Neural cell (in vitro differentiated cells): ENCODE data around the gene FUCA2. TPM values are rescaled to one million over a fixed set of nuclear protein-coding genes. Genes with fewer than 3 reads are reported as not detected.

Source experiments
- H2AFZ ChIP-seq: fragments of 200-600, 300-800 bp; sonication (generic), shearing (Covaris generic); 2 replicates; pipeline ENCODE4 v1.6.0; 2014; ENCODE audit warnings: low read depth, mild to moderate bottlenecking, antibody characterized with exemption, low read length, moderate library complexity
- H3F3A ChIP-seq: fragments of 200-600 bp; shearing (Covaris generic); 2 replicates; pipeline ENCODE4 v1.6.1; 2016; ENCODE audit warnings: mild to moderate bottlenecking, moderate library complexity, mixed read lengths, antibody characterized with exemption, low read length; ENCODE audit not compliant: insufficient read depth, poor library complexity, severe bottlenecking
- H3K27ac ChIP-seq: fragments of 200-600, 300-800 bp; sonication (generic), shearing (Covaris generic); 2 replicates; pipeline ENCODE4 v1.5.1; 2014; ENCODE audit warnings: mild to moderate bottlenecking, low read length, moderate library complexity
- H3K27me3 ChIP-seq: fragments of 300-800, 200-600 bp; sonication (generic), shearing (Covaris generic); 2 replicates; pipeline ENCODE4 v1.6.0; 2014; ENCODE audit warnings: mild to moderate bottlenecking, low read depth, low read length, moderate library complexity; ENCODE audit not compliant: insufficient read depth
- H3K36me3 ChIP-seq: fragments of 300-800, 200-600 bp; sonication (generic), shearing (Covaris generic); 2 replicates; pipeline ENCODE4 v1.5.1; 2014; ENCODE audit warnings: mild to moderate bottlenecking, antibody characterized with exemption, low read length, moderate library complexity; ENCODE audit not compliant: insufficient read depth
- H3K4me2 ChIP-seq: fragments of 300-800, 200-600 bp; sonication (generic), shearing (Covaris generic); 2 replicates; pipeline ENCODE4 v1.6.0; 2014; ENCODE audit warnings: mild to moderate bottlenecking, low read length
- H3K4me3 ChIP-seq: fragments of 300-800, 200-600 bp; sonication (generic), shearing (Covaris generic); 2 replicates; pipeline ENCODE4 v1.5.1; 2014; ENCODE audit warnings: mild to moderate bottlenecking, low read length, moderate library complexity
- H3K79me2 ChIP-seq: fragments of 200-600 bp; shearing (Covaris generic); replicated peaks from 2 replicates; pipeline ENCODE4 v1.6.0; 2014; ENCODE audit warnings: mild to moderate bottlenecking, low read length, moderate library complexity; ENCODE audit not compliant: insufficient read depth
- H3K9ac ChIP-seq: fragments of 300-800, 200-600 bp; sonication (generic), shearing (Covaris generic); 2 replicates; pipeline ENCODE4 v1.6.1; 2016; ENCODE audit warnings: mild to moderate bottlenecking, low read length, mixed read lengths
- H3K9me2 ChIP-seq: fragments of 200-600 bp; shearing (Covaris generic); 2 replicates; pipeline ENCODE4 v1.6.1; 2016; ENCODE audit warnings: mild to moderate bottlenecking, low read length, mixed read lengths; ENCODE audit not compliant: insufficient read depth
- H3K9me3 ChIP-seq: fragments of 200-600, 300-800 bp; sonication (generic), shearing (Covaris generic); 2 replicates; pipeline ENCODE4 v1.6.1; 2016; ENCODE audit warnings: mild to moderate bottlenecking, mixed run types, low read length, moderate library complexity, mixed read lengths
- H4K20me1 ChIP-seq: fragments of 200-600 bp; shearing (Covaris generic); 2 replicates; pipeline ENCODE4 v1.6.1; 2016; ENCODE audit warnings: mild to moderate bottlenecking, mixed run types; ENCODE audit not compliant: insufficient read depth
- CTCF ChIP-seq: fragments of 450-650 bp; IDR thresholded peaks from 2 replicates; pipeline ENCODE4 v1.5.1; 2014; ENCODE audit warnings: antibody characterized with exemption, mild to moderate bottlenecking, moderate library complexity; ENCODE audit not compliant: poor library complexity, severe bottlenecking
- EP300 ChIP-seq: fragments of 450-650 bp; conservative IDR thresholded peaks from 2 replicates; pipeline ENCODE4 v1.6.1; 2014; ENCODE audit warnings: antibody characterized with exemption, mild to moderate bottlenecking, moderate library complexity; ENCODE audit not compliant: poor library complexity, severe bottlenecking
- EZH2 ChIP-seq: fragments of 200-600, 300-800 bp; shearing (Covaris generic), sonication (generic); IDR thresholded peaks from 2 replicates; pipeline ENCODE4 v1.6.1; 2014; ENCODE audit warnings: antibody characterized with exemption, low read length, borderline replicate concordance, mild to moderate bottlenecking; ENCODE audit not compliant: insufficient read depth, poor library complexity, severe bottlenecking
- MXI1 ChIP-seq: fragments of 450-650 bp; conservative IDR thresholded peaks from 2 replicates; pipeline ENCODE4 v1.6.1; 2014; ENCODE audit warnings: antibody characterized with exemption, mild to moderate bottlenecking; ENCODE audit not compliant: poor library complexity, severe bottlenecking
- POLR2AphosphoS5 ChIP-seq: IDR thresholded peaks from 2 replicates; pipeline ENCODE4 v1.6.1; 2012
- RAD21 ChIP-seq: fragments of 450-650 bp; conservative IDR thresholded peaks from 2 replicates; pipeline ENCODE4 v1.6.1; 2014; ENCODE audit warnings: antibody characterized with exemption, mild to moderate bottlenecking, moderate library complexity
- SMC3 ChIP-seq: fragments of 450-650 bp; conservative IDR thresholded peaks from 2 replicates; pipeline ENCODE4 v1.6.1; 2014; ENCODE audit warnings: antibody characterized with exemption, mild to moderate bottlenecking, moderate library complexity; ENCODE audit not compliant: poor library complexity
- TAF1 ChIP-seq: IDR thresholded peaks from 2 replicates; pipeline ENCODE4 v1.6.1; 2012; ENCODE audit warnings: low read depth
- polyA plus RNA-seq: library from polyadenylated mRNA; depleted of rRNA; stranded (reverse); fragments of >200 nt; gene quantifications from 2 replicates; pipeline ENCODE4 v1.2.3, GENCODE V29; 2014
- TF ChIP-seq, protein P1 (sequence below): IDR thresholded peaks from 2 replicates; pipeline ENCODE4 v1.6.1; 2012; ENCODE audit warnings: borderline replicate concordance

FUCA2 gene
- polyA plus RNA-seq, 1 donor from 2014 or later: 6.0 TPM

DNA sequence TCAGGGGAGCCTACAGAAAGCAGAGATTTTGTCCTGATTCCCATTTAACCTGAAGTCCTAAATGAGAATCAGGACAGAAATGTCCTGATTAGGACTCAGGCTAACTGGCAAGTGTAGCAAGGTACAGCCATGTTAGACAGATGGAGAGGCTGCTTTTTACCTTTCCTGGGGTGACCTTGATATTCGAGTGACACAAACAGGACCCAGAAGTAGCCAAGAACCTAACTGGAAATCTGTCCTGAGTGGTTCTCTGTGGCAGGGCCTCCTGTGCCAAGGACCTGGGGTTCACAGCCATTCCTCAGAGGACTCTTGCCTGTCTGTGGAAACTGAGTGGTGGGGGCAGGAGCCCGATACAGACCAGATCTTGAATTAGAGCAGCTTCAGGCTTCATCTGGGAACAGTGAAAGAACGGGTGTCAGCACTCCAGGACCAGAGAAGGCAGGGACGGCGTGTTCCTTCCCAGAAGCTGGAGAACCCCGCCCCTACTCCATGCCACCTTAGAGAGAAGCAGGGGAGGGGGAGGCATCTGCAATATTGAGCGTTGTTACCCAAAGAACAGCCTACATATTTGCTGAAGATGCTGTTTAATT, 4.3 kb upstream of the FUCA2 start:
- Histone ChIP-seq H2AFZ (no peak overlapping the region), H3K36me3 (no peaks in the 10 kb centered on the region), H3K9me2 (no peaks in the 10 kb centered on the region), H3K4me2 (no peak overlapping the region), H3F3A (no peaks in the 10 kb centered on the region), H3K27me3 (no peaks in the 10 kb centered on the region), H4K20me1 (no peaks in the 10 kb centered on the region), H3K79me2 (no peaks in the 10 kb centered on the region), H3K27ac (no peak overlapping the region), H3K4me3 (no peak overlapping the region), H3K9ac (no peak overlapping the region), H3K9me3 (no peaks in the 10 kb centered on the region)
- no peak for TF ChIP-seq EP300
- TF ChIP-seq MXI1: no peak
- no peak for TF ChIP-seq TAF1
- no peak for TF ChIP-seq RAD21
- TF ChIP-seq, protein P1, sequence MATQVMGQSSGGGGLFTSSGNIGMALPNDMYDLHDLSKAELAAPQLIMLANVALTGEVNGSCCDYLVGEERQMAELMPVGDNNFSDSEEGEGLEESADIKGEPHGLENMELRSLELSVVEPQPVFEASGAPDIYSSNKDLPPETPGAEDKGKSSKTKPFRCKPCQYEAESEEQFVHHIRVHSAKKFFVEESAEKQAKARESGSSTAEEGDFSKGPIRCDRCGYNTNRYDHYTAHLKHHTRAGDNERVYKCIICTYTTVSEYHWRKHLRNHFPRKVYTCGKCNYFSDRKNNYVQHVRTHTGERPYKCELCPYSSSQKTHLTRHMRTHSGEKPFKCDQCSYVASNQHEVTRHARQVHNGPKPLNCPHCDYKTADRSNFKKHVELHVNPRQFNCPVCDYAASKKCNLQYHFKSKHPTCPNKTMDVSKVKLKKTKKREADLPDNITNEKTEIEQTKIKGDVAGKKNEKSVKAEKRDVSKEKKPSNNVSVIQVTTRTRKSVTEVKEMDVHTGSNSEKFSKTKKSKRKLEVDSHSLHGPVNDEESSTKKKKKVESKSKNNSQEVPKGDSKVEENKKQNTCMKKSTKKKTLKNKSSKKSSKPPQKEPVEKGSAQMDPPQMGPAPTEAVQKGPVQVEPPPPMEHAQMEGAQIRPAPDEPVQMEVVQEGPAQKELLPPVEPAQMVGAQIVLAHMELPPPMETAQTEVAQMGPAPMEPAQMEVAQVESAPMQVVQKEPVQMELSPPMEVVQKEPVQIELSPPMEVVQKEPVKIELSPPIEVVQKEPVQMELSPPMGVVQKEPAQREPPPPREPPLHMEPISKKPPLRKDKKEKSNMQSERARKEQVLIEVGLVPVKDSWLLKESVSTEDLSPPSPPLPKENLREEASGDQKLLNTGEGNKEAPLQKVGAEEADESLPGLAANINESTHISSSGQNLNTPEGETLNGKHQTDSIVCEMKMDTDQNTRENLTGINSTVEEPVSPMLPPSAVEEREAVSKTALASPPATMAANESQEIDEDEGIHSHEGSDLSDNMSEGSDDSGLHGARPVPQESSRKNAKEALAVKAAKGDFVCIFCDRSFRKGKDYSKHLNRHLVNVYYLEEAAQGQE: no peak
- no peak for TF ChIP-seq SMC3
- TF ChIP-seq EZH2: no peak
- TF ChIP-seq CTCF: no peak
- no peak for TF ChIP-seq POLR2AphosphoS5

DNA sequence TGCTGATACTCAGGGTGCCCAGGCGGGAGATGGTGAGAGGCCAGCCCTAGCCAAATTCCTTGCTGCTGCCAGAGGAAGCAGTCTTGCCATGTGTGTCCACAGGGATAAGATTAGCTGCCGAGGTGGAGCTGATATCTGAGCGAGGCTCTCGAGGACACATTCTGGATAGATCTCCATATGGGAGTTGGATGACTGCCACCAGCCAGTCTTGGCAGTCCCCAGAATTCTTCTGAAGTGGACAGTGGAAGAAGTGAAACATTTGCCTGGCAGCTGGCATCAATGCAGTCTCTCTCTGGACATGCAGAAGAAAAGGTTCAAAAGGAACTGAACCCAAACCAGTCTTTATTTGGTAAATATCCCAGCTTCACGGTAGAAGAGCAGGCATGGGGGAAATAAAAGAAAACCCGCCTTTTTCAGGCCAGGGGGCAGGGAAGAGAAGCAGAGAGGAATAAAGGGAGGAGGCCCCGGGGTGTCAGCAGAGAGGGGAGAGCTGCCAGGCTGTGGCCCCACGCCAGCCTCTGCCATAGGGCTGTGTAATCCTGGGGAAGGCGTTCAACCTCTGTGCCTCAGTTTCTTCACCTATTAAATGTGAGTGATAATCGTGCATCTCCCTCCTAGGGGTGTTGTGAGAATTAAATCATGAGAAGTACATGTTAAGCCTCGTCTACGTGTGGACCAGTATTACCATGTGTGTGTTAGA, 3.7 kb upstream of the FUCA2 start:
- H3K27me3 ChIP-seq: no peaks in the 10 kb centered on the region

More for the DNA sequence above, 3.7 kb upstream of the FUCA2 start:
- TF ChIP-seq EZH2: no peak
- no peak for TF ChIP-seq SMC3
- TF ChIP-seq TAF1: no peak
- TF ChIP-seq EP300: no peak
- TF ChIP-seq MXI1: no peak
- TF ChIP-seq RAD21: no peak
- TF ChIP-seq CTCF: no peak
- TF ChIP-seq, protein P1: no peak
- TF ChIP-seq POLR2AphosphoS5: no peak
- Histone ChIP-seq H3K4me2 (no peak overlapping the region), H3K27ac (no peak overlapping the region), H3K9me3 (no peaks in the 10 kb centered on the region), H3K4me3 (no peak overlapping the region), H3K9ac (no peak overlapping the region), H3F3A (no peaks in the 10 kb centered on the region), H3K9me2 (no peaks in the 10 kb centered on the region), H3K36me3 (no peaks in the 10 kb centered on the region), H4K20me1 (no peaks in the 10 kb centered on the region), H3K79me2 (no peaks in the 10 kb centered on the region), H2AFZ (no peak overlapping the region)
